Upper lobe of right lung (tissue), 1 donor: ENCODE measurements around the gene CAPZA1. TPM values are rescaled to one million over a fixed set of nuclear protein-coding genes. Genes with fewer than 3 reads are reported as not detected.

Source experiments
- ATAC-seq: fragments of 200-7000 bp; cut with Tn5 transposase; one replicate; pipeline ENCODE4 v1.9.1; 2020; ENCODE audit warnings: mild to moderate bottlenecking, moderate library complexity
- DNase-seq: peaks from one replicate; pipeline ENCODE4 v3.0.0-alpha.2; 2020
- H3K27ac ChIP-seq: fragments of 200-600 bp; one replicate; pipeline ENCODE4 v1.8.0; 2022
- H3K27me3 ChIP-seq: fragments of 200-600 bp; one replicate; pipeline ENCODE4 v1.8.0; 2022; ENCODE audit warnings: mild to moderate bottlenecking
- H3K36me3 ChIP-seq: fragments of 200-600 bp; one replicate; pipeline ENCODE4 v1.8.0; 2022
- H3K4me1 ChIP-seq: fragments of 200-600 bp; one replicate; pipeline ENCODE4 v1.8.0; 2022
- H3K4me3 ChIP-seq: fragments of 200-600 bp; one replicate; pipeline ENCODE4 v1.8.0; 2022; ENCODE audit warnings: mild to moderate bottlenecking
- H3K9me3 ChIP-seq: fragments of 200-600 bp; one replicate; pipeline ENCODE4 v1.8.0; 2022
- intact Hi-C: fragments of 100-400 bp; cut with DNase I; formaldehyde crosslinking; loops from one replicate; pipeline ENCODE4 v1.11.0; 2022
- total RNA-seq: library from RNA; stranded (reverse); fragmentation: NEBNext Ultra II Directional; extraction: Animal tissue kit (Norgen Biotek cat#: 25700); gene quantifications from one replicate; pipeline ENCODE4 v1.2.1, GENCODE V29; 2021
- TF ChIP-seq, protein P1 (sequence below): fragments of 200-600 bp; IDR thresholded peaks from one replicate; pipeline ENCODE4 v1.8.0; 2022; ENCODE audit warnings: antibody characterized with exemption
- donor health status: DM: no; HTN: yes; CAD: no; lungs with severe emphysema.

CAPZA1 gene
- total RNA-seq, 1 donor from 2014 or later: 123 TPM

DNA sequence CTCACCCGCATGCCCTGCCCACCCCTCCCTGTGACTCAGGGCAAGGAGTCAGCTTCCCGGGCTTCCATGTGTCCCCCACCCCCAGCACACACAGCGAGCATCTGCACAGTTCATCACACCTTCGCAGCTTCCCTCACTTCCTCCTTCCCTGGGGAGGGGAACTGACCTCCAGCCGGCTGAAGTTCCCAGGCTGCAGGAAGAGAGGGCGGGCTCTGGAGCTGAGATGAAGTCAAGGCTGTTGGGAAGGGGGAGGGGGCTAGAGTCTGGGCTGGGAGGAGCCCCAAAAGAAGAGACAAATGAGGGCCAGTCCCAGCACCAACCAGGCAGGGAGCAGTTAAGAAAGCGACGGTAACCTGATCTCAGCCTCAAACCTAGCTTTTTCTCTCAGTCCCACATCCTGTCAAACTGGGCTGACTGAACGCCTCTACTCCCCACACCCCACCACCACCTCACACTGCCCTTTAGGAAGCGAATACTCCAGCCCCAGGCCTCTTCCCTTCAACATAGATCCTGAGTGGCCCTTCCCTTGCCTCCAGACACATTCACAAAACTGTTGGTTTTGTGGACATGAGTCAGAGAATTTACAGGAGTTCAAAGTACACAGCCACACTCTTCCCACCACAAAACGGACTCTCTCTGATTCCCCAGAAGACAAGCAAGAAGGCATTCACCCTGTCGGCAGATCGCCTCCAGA, 85.4 kb downstream of the CAPZA1 start:
- peaks cover 19% of the 10 kb centered on the region for H3K36me3 ChIP-seq
- TF ChIP-seq, protein P1, sequence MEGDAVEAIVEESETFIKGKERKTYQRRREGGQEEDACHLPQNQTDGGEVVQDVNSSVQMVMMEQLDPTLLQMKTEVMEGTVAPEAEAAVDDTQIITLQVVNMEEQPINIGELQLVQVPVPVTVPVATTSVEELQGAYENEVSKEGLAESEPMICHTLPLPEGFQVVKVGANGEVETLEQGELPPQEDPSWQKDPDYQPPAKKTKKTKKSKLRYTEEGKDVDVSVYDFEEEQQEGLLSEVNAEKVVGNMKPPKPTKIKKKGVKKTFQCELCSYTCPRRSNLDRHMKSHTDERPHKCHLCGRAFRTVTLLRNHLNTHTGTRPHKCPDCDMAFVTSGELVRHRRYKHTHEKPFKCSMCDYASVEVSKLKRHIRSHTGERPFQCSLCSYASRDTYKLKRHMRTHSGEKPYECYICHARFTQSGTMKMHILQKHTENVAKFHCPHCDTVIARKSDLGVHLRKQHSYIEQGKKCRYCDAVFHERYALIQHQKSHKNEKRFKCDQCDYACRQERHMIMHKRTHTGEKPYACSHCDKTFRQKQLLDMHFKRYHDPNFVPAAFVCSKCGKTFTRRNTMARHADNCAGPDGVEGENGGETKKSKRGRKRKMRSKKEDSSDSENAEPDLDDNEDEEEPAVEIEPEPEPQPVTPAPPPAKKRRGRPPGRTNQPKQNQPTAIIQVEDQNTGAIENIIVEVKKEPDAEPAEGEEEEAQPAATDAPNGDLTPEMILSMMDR: no peak
- DNase-seq (peak; percentile 86), ATAC-seq (peak; percentile 68)
- no peaks in the 10 kb centered on the region for H3K27me3 ChIP-seq
- intact Hi-C loops: loop anchor here (10.0 kb wide), 1 partner anchor 80 kb away; no protein-coding TSS in a partner anchor
- peak overlapping the region; percentile 97 for H3K4me3 ChIP-seq
- peaks cover 62% of the 10 kb centered on the region for H3K4me1 ChIP-seq
- H3K27ac ChIP-seq: peak overlapping the region; percentile 75
- H3K9me3 ChIP-seq: no peaks in the 10 kb centered on the region

DNA sequence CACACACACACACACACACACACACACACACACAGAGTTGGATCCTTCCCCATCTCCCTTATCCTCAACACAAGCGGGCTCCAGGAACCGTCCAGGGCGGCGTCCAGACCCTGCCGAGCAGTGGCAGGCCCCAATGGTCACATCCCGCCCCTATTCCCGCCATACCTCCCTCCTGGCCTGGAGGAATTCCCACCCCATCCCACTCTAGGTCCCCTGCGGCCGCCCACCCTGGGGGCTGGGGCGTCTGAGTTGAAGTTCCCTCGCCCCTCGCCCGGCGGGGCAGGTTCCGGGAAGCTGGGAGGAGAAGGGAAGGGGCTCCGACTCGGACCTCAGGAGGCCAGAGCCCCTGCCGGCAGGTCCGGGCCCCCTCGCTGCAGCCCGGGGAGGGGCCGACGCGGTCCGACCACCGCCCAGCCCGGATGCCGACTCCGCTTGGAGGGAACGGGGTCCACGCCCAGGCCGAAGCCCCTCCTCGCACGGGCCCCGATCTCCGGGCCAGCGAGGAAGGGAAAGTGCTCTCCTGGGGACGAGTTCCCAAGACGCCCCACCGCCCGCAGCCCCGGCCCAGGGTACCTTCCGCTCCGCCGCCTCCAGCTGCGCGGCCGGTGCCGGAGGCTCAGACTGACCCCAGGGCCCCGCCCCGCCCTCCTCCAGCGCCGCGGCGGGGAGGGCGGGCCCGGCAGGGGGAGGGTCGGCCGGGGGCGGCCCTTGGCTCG, 87.0 kb downstream of the CAPZA1 start, which contains the start of gene RHOC:
TSS of gene RHOC (minus strand) at position 623 of the 716 bp plus-strand sequence. CDS start 3,328 bp downstream, outside the sequence.
- peak; percentile 88 for DNase-seq
- peak within 1 kb of the TSS; percentile 92 for H3K27ac ChIP-seq
- H3K4me1 ChIP-seq: peaks cover 47% of the 10 kb centered on the region
- intact Hi-C loops: loop anchor here (10.0 kb wide), 1 partner anchor 82 kb away; no protein-coding TSS in a partner anchor
- no peaks in the 10 kb centered on the region for H3K9me3 ChIP-seq
- H3K36me3 ChIP-seq: peaks cover 19% of the 10 kb centered on the region
- TF ChIP-seq, protein P1: no peak
- H3K4me3 ChIP-seq: peak within 1 kb of the TSS; percentile 97
- ATAC-seq: peak; percentile 87
- H3K27me3 ChIP-seq: no peaks in the 10 kb centered on the region

DNA sequence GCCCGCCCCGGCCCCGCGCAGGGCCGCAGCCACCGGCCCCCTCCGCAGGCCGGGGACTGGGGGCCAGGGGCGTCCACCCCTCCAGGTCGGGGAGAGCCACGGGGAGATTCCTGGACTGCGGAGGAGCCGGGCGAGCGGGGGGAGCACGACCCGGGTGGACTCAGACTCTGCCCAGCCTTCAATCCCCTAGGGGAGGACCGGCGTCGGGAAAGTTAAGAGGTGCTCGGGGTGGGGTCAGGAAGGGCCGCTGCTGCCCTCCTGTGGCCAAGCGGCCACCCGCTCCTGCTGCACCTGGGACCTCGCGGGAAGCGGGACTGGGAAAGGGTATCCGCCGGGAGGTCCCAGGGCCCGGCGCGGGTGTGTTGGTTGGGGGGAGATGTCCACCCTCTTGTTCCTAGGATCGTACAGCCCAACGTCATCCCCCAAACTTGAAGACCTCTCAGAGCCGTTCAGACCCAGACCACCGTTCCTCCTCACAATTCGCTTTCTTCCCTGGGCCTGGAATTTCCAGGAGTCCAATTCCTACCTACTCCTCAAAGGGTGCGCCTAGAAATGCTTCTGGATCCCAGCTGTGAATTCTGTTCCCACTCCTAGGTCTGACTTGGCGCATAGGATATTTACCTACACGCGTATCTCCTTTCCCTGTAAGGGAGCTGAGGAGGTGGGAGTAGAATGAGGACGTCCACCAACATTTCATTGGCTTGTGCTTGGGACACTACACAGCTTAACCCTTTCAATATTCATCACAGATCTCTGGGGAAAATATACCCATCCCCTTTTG, 87.8 kb downstream of the CAPZA1 start:
- DNase-seq: peak; percentile 93
- intact Hi-C loops: loop anchor here (10.0 kb wide), 1 partner anchor 83 kb away; no protein-coding TSS in a partner anchor
- ATAC-seq: peak; percentile 89
- no peaks in the 10 kb centered on the region for H3K9me3 ChIP-seq
- H3K4me1 ChIP-seq: peaks cover 39% of the 10 kb centered on the region
- peaks cover 15% of the 10 kb centered on the region for H3K36me3 ChIP-seq
- peak overlapping the region; percentile 92 for H3K27ac ChIP-seq
- TF ChIP-seq, protein P1: peak; percentile 90
- peak overlapping the region; percentile 97 for H3K4me3 ChIP-seq
- no peaks in the 10 kb centered on the region for H3K27me3 ChIP-seq

DNA sequence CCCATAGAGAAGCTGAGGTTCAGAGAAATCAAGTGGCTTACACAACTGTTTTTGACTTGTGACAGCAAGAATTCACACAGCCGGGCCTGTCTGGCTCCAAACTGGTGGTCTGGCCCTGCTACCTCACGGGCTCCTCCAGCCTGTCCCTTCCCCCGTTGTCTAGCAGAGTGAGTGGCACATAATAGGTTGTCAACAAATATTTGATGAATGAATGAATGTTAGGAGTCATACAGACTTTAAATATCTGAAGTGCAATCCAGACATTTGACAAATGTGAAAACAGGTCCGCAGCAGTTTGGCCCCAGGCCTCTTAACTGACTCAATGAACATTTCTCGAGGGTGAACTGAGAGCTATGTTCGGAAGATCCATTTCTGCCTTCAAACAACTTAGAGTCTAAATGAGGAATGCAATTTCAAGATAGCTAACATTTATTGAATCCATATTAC, 88.4 kb downstream of the CAPZA1 start:
- peaks cover 33% of the 10 kb centered on the region for H3K4me1 ChIP-seq
- intact Hi-C loops: loop anchor here (10.0 kb wide), 1 partner anchor 83 kb away; no protein-coding TSS in a partner anchor
- H3K36me3 ChIP-seq: peaks cover 9% of the 10 kb centered on the region
- TF ChIP-seq, protein P1: no peak
- no peaks in the 10 kb centered on the region for H3K9me3 ChIP-seq
- ATAC-seq: no peak
- peak overlapping the region; percentile 92 for H3K27ac ChIP-seq
- DNase-seq: no peak
- H3K4me3 ChIP-seq: no peak overlapping the region
- no peaks in the 10 kb centered on the region for H3K27me3 ChIP-seq

DNA sequence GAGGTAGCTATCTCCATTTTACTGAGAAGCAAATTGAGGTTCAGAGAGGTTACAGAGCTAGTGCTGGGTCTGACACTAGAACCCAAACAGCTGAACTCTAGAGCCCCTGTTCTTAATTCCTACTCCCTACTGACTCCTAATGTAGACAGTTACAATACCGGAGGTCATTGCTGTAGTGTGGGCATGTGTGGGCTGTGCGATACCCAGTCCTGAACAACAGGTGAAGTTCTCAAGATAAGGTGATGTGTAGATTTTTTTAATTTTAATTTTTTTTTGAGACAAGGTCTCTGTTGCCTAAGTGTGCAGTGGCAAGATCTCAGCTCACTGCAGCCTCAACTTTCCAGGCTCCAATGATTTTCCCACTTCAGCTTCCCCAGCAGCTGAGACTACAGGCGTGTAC, 88.9 kb downstream of the CAPZA1 start:
- Histone ChIP-seq H3K36me3 (peaks cover 4% of the 10 kb centered on the region), H3K27ac (no peak overlapping the region), H3K4me1 (peaks cover 29% of the 10 kb centered on the region), H3K4me3 (no peak overlapping the region), H3K27me3 (no peaks in the 10 kb centered on the region), H3K9me3 (no peaks in the 10 kb centered on the region)
- DNase-seq (no peak), ATAC-seq (no peak)
- intact Hi-C loops: loop anchor here (10.0 kb wide), 1 partner anchor 84 kb away; no protein-coding TSS in a partner anchor
- TF ChIP-seq, protein P1: no peak
